Measurements from ENCODE around the gene ERVFRD-1. TPM values are rescaled to one million over a fixed set of nuclear protein-coding genes. Genes with fewer than 3 reads are reported as not detected.

The ERVFRD-1 gene
- total and polyA plus RNA-seq, 2 of the 13 experiments (the other 11 are each of a cell fraction or from before 2014, with no cell fraction given) = not detected

- peak; percentile 84 for TF ChIP-seq JUN (CRISPR knock-in tag; IDR thresholded peaks at IDR 0.05)
- TF ChIP-seq CC2D1A (CRISPR knock-in tag; IDR thresholded peaks at IDR 0.05) = no peak
- TF ChIP-seq TIGD3 (CRISPR knock-in tag; IDR thresholded peaks at IDR 0.05; ENCODE audit: borderline replicate concordance) = no peak
- peak; percentile 57; the same call in 1 of the 2 replicates for TF ChIP-seq ZNF609 (CRISPR knock-in tag; IDR thresholded peaks at IDR 0.05; ENCODE audit: borderline replicate concordance)
- no peak for TF ChIP-seq BHLHE40 (IDR thresholded peaks at IDR 0.05; ENCODE audit: low read length)
- no peak for TF ChIP-seq ZFP62 (CRISPR knock-in tag; IDR thresholded peaks at IDR 0.05)
- no peak for TF ChIP-seq ARNT (IDR thresholded peaks at IDR 0.05)
- TF ChIP-seq SALL2 (CRISPR knock-in tag; IDR thresholded peaks at IDR 0.05) = no peak
- TF ChIP-seq HIC2 (CRISPR knock-in tag; IDR thresholded peaks at IDR 0.05; ENCODE audit: low read depth) = no peak
- TF ChIP-seq POGK (CRISPR knock-in tag; conservative IDR thresholded peaks at IDR 0.05) = no peak
- no peak for TF ChIP-seq ZNF720 (CRISPR knock-in tag; IDR thresholded peaks at IDR 0.05)
- no peak for TF ChIP-seq FUBP1 (CRISPR knock-in tag; IDR thresholded peaks at IDR 0.05; ENCODE audit: borderline replicate concordance)
- TF ChIP-seq HCFC1 (IDR thresholded peaks at IDR 0.05; ENCODE audit: low read depth, low read length) = no peak
- TF ChIP-seq MXD1 (CRISPR knock-in tag; IDR thresholded peaks at IDR 0.05) = no peak
- peak; percentile 91 for TF ChIP-seq RARA (CRISPR knock-in tag; IDR thresholded peaks at IDR 0.05)
- TF ChIP-seq ELK4 (CRISPR knock-in tag; IDR thresholded peaks at IDR 0.05; ENCODE audit: borderline replicate concordance) = no peak
These were observed 56.3 kb downstream of the ERVFRD-1 start (continued) for GRCh38 chr6:11055127-11055627.

All from HepG2 (cell line).